Mesenchymal stem cell (in vitro differentiated cells and primary cell): ENCODE data around the gene STC2.
A peak's percentile ranks its signal among the peaks of the same experiment; 100 is the strongest.

Source experiments
- DNase-seq: peaks from one replicate; pipeline ENCODE4 v3.0.0-alpha.2; 2013
- H2AFZ ChIP-seq: one replicate; pipeline ENCODE4 v1.6.1; 2013; ENCODE audit warnings: low read depth, mild to moderate bottlenecking, control low read depth, inconsistent platforms, low read length, moderate library complexity
- H2AK5ac ChIP-seq: 2 replicates; pipeline ENCODE4 v1.6.1; 2013; ENCODE audit warnings: low read length, moderate library complexity, mild to moderate bottlenecking, inconsistent platforms; ENCODE audit not compliant: severe bottlenecking
- H2BK120ac ChIP-seq: one replicate; pipeline ENCODE4 v1.6.1; 2013; ENCODE audit warnings: low read depth, mild to moderate bottlenecking, inconsistent platforms, low read length, moderate library complexity
- H2BK12ac ChIP-seq, 2 experiments: one replicate each; pipeline ENCODE4 v1.6.1; 2013; ENCODE audit warnings: inconsistent platforms in 2 of 2, low read length in 2 of 2, mild to moderate bottlenecking in 2 of 2, moderate library complexity in 2 of 2, control low read depth in 1 of 2
- H2BK15ac ChIP-seq: one replicate; pipeline ENCODE4 v1.6.1; 2013; ENCODE audit warnings: mild to moderate bottlenecking, low read depth, inconsistent platforms; ENCODE audit not compliant: poor library complexity, severe bottlenecking
- H2BK5ac ChIP-seq: 2 replicates; pipeline ENCODE4 v1.6.1; 2013; ENCODE audit warnings: low read depth, mild to moderate bottlenecking, low read length, control low read depth, inconsistent platforms; ENCODE audit not compliant: poor library complexity, severe bottlenecking
- H3K14ac ChIP-seq, 2 experiments: one replicate each; pipeline ENCODE4 v1.6.1; 2013; ENCODE audit warnings: inconsistent platforms in 2 of 2, low read length in 2 of 2, control low read depth in 1 of 2, mild to moderate bottlenecking in 1 of 2, moderate library complexity in 1 of 2
- H3K18ac ChIP-seq, 2 experiments: one replicate each; pipeline ENCODE4 v1.6.1; 2013; ENCODE audit warnings: inconsistent platforms in 2 of 2, low read length in 2 of 2, control low read depth in 1 of 2, low read depth in 1 of 2, mild to moderate bottlenecking in 1 of 2
- H3K23ac ChIP-seq, 2 experiments: one replicate each; pipeline ENCODE4 v1.6.1; 2013; ENCODE audit warnings: inconsistent platforms in 2 of 2, low read length in 2 of 2, mild to moderate bottlenecking in 2 of 2, moderate library complexity in 2 of 2, control low read depth in 1 of 2
- H3K27ac ChIP-seq: 2 replicates; pipeline ENCODE4 v1.5.1; 2013; ENCODE audit warnings: mild to moderate bottlenecking, moderate library complexity, low read length, control low read depth, inconsistent platforms; ENCODE audit not compliant: poor library complexity, severe bottlenecking
- H3K27me3 ChIP-seq, 2 experiments: 2 replicates each; pipeline versions ENCODE4 v1.6.1 to v1.7.0; 2013; ENCODE audit warnings: low read length in 2 of 2, mild to moderate bottlenecking in 2 of 2, moderate library complexity in 2 of 2, control low read depth in 1 of 2, inconsistent platforms in 1 of 2; ENCODE audit not compliant: control insufficient read depth in 1 of 2, insufficient read depth in 1 of 2
- H3K36me3 ChIP-seq, 2 experiments: 2 replicates each; pipeline versions ENCODE4 v1.6.1 to v1.7.0; 2013; ENCODE audit warnings: low read length in 2 of 2, control low read depth in 1 of 2, inconsistent platforms in 1 of 2, low read depth in 1 of 2, mild to moderate bottlenecking in 1 of 2; ENCODE audit not compliant: insufficient read depth in 2 of 2, control insufficient read depth in 1 of 2
- H3K4ac ChIP-seq, 2 experiments: one replicate each; pipeline ENCODE4 v1.6.1; 2013; ENCODE audit warnings: inconsistent platforms in 2 of 2, low read length in 2 of 2, mild to moderate bottlenecking in 2 of 2, moderate library complexity in 2 of 2, control low read depth in 1 of 2, low read depth in 1 of 2
- H3K4me1 ChIP-seq: 2 replicates; pipeline ENCODE4 v1.6.1; 2013; ENCODE audit warnings: low read depth, low read length, control low read depth; ENCODE audit not compliant: control insufficient read depth, insufficient read depth
- H3K4me2 ChIP-seq: 2 replicates; pipeline ENCODE4 v1.6.1; 2013; ENCODE audit warnings: low read length, mild to moderate bottlenecking, inconsistent platforms; ENCODE audit not compliant: poor library complexity, severe bottlenecking
- H3K4me3 ChIP-seq, 2 experiments: 2 replicates each; pipeline versions ENCODE4 v1.5.1 to v1.7.0; 2013; ENCODE audit warnings: low read length in 2 of 2, mild to moderate bottlenecking in 2 of 2, control low read depth in 1 of 2, low read depth in 1 of 2; ENCODE audit not compliant: insufficient read depth in 1 of 2
- H3K79me1 ChIP-seq: replicated peaks from 2 replicates; pipeline ENCODE4 v1.6.1; 2013; ENCODE audit warnings: mild to moderate bottlenecking, control low read depth, low read length, inconsistent platforms; ENCODE audit not compliant: poor library complexity, severe bottlenecking
- H3K9ac ChIP-seq: 2 replicates; pipeline ENCODE4 v1.7.0; 2013; ENCODE audit warnings: mild to moderate bottlenecking, low read length, moderate library complexity
- H3K9me3 ChIP-seq: 2 replicates; pipeline ENCODE4 v1.7.0; 2013; ENCODE audit warnings: mild to moderate bottlenecking, low read length; ENCODE audit not compliant: control insufficient read depth
- H4K8ac ChIP-seq: one replicate; pipeline ENCODE4 v1.6.1; 2013; ENCODE audit warnings: inconsistent platforms, mild to moderate bottlenecking, low read length, moderate library complexity
- H4K91ac ChIP-seq: one replicate; pipeline ENCODE4 v1.6.1; 2013; ENCODE audit warnings: mild to moderate bottlenecking, low read length, inconsistent platforms
- WGBS: methylation state at CpG from one replicate; pipeline ENCODE4 v1.1.7; 2013; ENCODE audit warnings: mixed read lengths; 5-methylcytosine and 5-hydroxymethylcytosine counted together

The STC2 gene

DNA sequence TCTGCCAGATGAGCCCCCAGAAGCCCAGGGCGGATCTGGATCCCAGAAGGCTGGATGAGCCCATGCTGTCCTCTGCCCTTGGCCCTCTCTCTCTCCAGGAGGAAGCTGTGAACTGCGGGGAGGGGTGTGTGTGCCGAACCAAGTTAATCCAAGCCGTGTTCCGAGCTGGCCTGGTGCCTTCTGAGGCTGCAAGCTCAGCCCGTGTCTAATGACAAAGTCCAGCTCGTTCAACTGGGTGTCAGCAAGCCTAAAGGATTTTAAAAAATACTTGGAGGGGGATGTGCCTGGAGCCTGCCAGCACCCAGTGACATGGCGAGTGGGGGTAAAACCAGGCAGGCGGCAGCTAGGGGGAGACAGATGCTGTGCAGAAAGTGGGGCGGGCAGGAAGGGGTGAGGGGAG, 8.0 kb downstream of the STC2 start:
- Histone ChIP-seq H4K91ac (peak overlapping the region; percentile 16), H3K4me1 (peaks cover 40% of the 10 kb centered on the region), H2BK12ac (no peak overlapping the region), H2BK120ac (no peak overlapping the region), H3K4ac (no peak overlapping the region), H3K23ac (no peak overlapping the region), H3K27ac (no peak overlapping the region), H3K14ac (no peak overlapping the region), H3K9me3 (no peaks in the 10 kb centered on the region), H2BK5ac (no peak overlapping the region), H3K4me3 (peak overlapping the region in 1 of 2 experiments; percentile 35), H2BK15ac (no peak overlapping the region), H3K27me3 (no peaks in the 10 kb centered on the region), H2AK5ac (peak overlapping the region; percentile 84), H3K4me2 (no peak overlapping the region), H2AFZ (no peak overlapping the region), H3K36me3 (peaks cover 0 to 24% of the 10 kb centered on the region in 2 experiments), H3K79me1 (no peaks in the 10 kb centered on the region), H3K9ac (peak overlapping the region; percentile 69), H4K8ac (peak overlapping the region; percentile 56), H3K18ac (peak overlapping the region in 1 of 2 experiments; percentile 38)
- WGBS: 77% methylated on average over 10 of the region's 10 CpGs
- DNase-seq: no peak

DNA sequence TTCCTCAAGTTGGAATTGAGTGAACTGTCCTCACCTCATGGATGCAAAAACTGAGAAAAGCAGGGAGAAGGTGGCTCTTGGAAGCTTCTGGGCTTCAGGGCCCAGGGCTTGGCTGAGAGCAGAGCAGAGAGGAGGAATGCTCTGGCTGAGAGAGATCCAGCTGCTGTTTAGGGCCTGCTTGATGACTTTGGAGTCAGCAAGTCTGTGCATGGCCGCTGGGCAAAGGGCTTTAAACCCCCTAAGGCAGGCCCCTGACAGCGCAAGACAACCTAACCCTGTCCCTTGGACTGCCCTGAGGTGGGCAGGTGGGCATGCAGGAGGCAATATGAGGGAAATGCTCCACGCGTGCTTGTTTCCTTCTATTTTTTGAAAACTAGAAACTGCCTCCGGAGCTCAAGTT, 8.6 kb downstream of the STC2 start:
- Histone ChIP-seq H3K27ac (peak overlapping the region; percentile 36), H2AK5ac (peak overlapping the region; percentile 84), H2BK120ac (no peak overlapping the region), H3K36me3 (peaks cover 0 to 24% of the 10 kb centered on the region in 2 experiments), H2BK12ac (no peak overlapping the region), H3K79me1 (no peaks in the 10 kb centered on the region), H2BK5ac (no peak overlapping the region), H3K4me3 (no peak overlapping the region), H2AFZ (no peak overlapping the region), H3K9me3 (no peaks in the 10 kb centered on the region), H4K8ac (no peak overlapping the region), H4K91ac (no peak overlapping the region), H3K4me2 (no peak overlapping the region), H3K14ac (no peak overlapping the region), H3K23ac (peak overlapping the region in 1 of 2 experiments; percentile 63), H3K9ac (peak overlapping the region; percentile 69), H2BK15ac (peak overlapping the region; percentile 55), H3K18ac (no peak overlapping the region), H3K4ac (no peak overlapping the region), H3K27me3 (no peaks in the 10 kb centered on the region), H3K4me1 (peaks cover 40% of the 10 kb centered on the region)
- WGBS: 89% methylated on average over 5 of the region's 5 CpGs
- DNase-seq: no peak

DNA sequence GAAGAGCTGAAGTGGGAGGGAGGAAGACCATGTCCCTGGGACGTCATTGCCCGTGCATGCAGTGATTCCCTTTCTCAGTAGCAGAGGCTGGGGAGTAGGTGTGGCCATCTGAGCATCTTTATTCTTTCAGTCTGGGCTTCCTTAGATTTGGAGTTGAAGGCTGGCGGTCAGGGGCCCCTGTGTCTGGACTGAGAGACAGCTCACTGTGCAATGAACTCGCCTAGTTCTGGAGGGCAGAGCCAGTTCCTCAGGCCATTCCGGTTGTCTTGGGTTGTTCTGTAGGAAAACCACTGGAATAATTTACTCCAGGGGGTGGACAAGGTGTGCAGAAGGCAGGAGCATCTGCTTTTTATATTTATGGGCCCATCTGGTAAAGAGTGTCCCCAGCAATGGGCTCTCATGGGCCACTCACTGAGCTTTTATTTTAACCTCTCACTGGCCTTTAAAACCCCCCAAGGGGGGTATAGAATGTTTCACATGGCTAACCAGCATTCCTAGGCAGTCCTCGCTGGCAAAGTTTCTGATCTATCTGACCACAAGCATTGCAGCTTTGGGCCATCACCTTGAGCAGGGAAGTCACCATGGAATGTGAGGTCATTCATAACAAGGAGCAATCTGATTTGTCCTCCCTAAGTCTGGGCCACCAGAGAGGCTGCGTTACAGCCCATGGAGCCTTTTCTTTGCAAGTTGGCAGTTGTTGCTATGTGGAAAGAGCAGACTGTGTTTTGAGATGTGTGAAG, 9.2 kb downstream of the STC2 start:
- H2AFZ ChIP-seq: no peak overlapping the region
- H3K79me1 ChIP-seq: no peaks in the 10 kb centered on the region
- H2BK120ac ChIP-seq: no peak overlapping the region

DNA sequence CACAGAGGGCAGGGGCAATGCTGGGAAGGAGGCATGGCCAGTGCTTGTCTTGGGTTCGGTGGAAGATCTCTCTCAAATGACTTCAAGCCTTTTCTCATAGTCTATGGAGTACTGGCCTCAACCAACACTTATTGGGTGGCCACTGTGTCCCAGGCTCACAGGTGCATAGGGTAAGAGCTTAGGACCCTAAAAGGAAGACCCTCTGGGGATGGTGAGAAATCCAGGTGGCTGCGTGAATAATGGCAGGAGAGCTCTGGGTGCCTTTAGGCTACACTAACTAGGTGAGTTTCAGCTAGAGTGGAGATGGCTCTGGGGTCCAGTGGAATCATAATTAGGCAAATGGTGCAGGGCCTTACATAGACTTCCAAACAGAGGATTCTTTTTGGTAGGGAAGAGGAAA, 9.9 kb downstream of the STC2 start:
- Histone ChIP-seq H3K4me2 (no peak overlapping the region), H3K27ac (no peak overlapping the region), H3K4me3 (no peak overlapping the region), H4K91ac (no peak overlapping the region), H3K14ac (no peak overlapping the region), H3K23ac (no peak overlapping the region), H2BK15ac (no peak overlapping the region), H3K9me3 (no peaks in the 10 kb centered on the region), H4K8ac (no peak overlapping the region), H2AFZ (no peak overlapping the region), H2BK120ac (no peak overlapping the region), H3K36me3 (peaks cover 0 to 22% of the 10 kb centered on the region in 2 experiments), H3K9ac (no peak overlapping the region), H3K79me1 (no peaks in the 10 kb centered on the region), H2BK5ac (no peak overlapping the region), H3K18ac (no peak overlapping the region), H3K27me3 (no peaks in the 10 kb centered on the region), H2AK5ac (no peak overlapping the region), H3K4ac (no peak overlapping the region), H3K4me1 (peaks cover 35% of the 10 kb centered on the region), H2BK12ac (no peak overlapping the region)
- WGBS: 99% methylated on average over 2 of the region's 2 CpGs
- DNase-seq: no peak

More for the DNA sequence above, 9.2 kb downstream of the STC2 start:
- H3K4me2 ChIP-seq: no peak overlapping the region
- DNase-seq: no peak
- no peak overlapping the region for H3K9ac ChIP-seq
- no peak overlapping the region for H4K91ac ChIP-seq
- H2BK12ac ChIP-seq: no peak overlapping the region
- no peak overlapping the region for H3K18ac ChIP-seq
- WGBS: 94% methylated on average over 7 of the region's 7 CpGs
- H2AK5ac ChIP-seq: no peak overlapping the region
- no peaks in the 10 kb centered on the region for H3K27me3 ChIP-seq
- no peak overlapping the region for H4K8ac ChIP-seq
- H3K27ac ChIP-seq: peak overlapping the region; percentile 36
- no peak overlapping the region for H2BK15ac ChIP-seq
- H3K9me3 ChIP-seq: no peaks in the 10 kb centered on the region
- no peak overlapping the region for H3K4ac ChIP-seq
- H2BK5ac ChIP-seq: no peak overlapping the region
- no peak overlapping the region for H3K23ac ChIP-seq
- H3K4me1 ChIP-seq: peaks cover 42% of the 10 kb centered on the region
- no peak overlapping the region for H3K4me3 ChIP-seq
- H3K14ac ChIP-seq: no peak overlapping the region
- H3K36me3 ChIP-seq: peaks cover 0 to 24% of the 10 kb centered on the region in 2 experiments
